ENCODE results near the gene HIF3A.

The HIF3A gene

DNA sequence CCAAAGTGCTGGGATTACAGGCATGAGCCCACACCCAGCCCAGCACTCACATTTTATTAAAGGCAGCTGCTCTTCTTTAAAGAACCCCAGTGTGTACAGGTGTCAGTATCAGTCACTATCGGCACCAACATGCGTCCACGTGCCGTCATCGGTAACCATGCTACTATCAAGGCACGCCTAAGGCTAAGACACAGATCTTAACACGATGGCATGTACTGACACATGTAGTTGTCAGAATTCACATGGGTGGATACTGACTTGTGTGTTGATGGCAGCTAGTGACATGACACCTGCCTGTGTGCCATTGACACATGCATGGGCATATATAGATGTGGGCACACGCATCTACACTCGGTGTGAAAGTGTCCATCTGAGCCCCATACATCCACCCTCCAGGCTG is 12.2 kb upstream of the HIF3A start:
- Mint-ChIP-seq H3K4me1 (no peaks in the 10 kb centered on the region), H3K9me3 (no peaks in the 10 kb centered on the region), H3K27ac (no peak overlapping the region), H3K4me3 (no peak overlapping the region), H3K27me3 (peaks cover 1% of the 10 kb centered on the region), H3K36me3 (no peaks in the 10 kb centered on the region)

- no peak overlapping the region for H3K4me3 Mint-ChIP-seq
These were observed 9.3 kb upstream of the HIF3A start for GRCh38 chr19:46287585-46287984.

GRCh38 chr19:46288896-46289588 is 7.8 kb upstream of the HIF3A start:
- H3K9me3 Mint-ChIP-seq: no peaks in the 10 kb centered on the region
- H3K27ac Mint-ChIP-seq: no peak overlapping the region
- H3K4me3 Mint-ChIP-seq: no peak overlapping the region
- no peaks in the 10 kb centered on the region for H3K4me1 Mint-ChIP-seq
- no peaks in the 10 kb centered on the region for H3K36me3 Mint-ChIP-seq
- peaks cover 1% of the 10 kb centered on the region for H3K27me3 Mint-ChIP-seq

More at GRCh38 chr19:46287585-46287984, 9.3 kb upstream of the HIF3A start:
- peaks cover 1% of the 10 kb centered on the region for H3K27me3 Mint-ChIP-seq
- H3K27ac Mint-ChIP-seq: no peak overlapping the region
- no peaks in the 10 kb centered on the region for H3K36me3 Mint-ChIP-seq
- no peaks in the 10 kb centered on the region for H3K4me1 Mint-ChIP-seq
- H3K9me3 Mint-ChIP-seq: no peaks in the 10 kb centered on the region

GRCh38 chr19:46289724-46290619 is 6.9 kb upstream of the HIF3A start:
- Mint-ChIP-seq H3K9me3 (no peaks in the 10 kb centered on the region), H3K4me1 (no peaks in the 10 kb centered on the region), H3K36me3 (no peaks in the 10 kb centered on the region), H3K27me3 (peaks cover 7% of the 10 kb centered on the region), H3K27ac (no peak overlapping the region), H3K4me3 (no peak overlapping the region)

DNA sequence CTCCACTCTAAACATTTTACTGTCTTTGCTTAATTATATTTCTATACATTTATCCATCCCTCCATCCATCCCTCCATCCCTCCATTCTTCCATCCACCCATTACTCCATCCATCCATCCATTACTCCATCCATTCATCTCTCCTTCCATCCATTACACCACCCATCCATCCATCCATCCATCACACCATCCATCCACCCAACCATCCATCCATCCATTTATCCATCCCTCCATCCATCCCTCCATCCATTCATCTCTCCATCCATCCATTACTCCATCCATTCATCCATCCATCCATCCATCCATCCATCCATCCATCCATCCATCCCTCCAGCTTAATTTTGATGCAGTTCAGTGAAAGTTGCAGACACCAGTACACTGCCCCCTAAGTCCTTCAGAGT is 5.0 kb upstream of the HIF3A start:
- Mint-ChIP-seq H3K4me1 (no peaks in the 10 kb centered on the region), H3K27me3 (peaks cover 19% of the 10 kb centered on the region), H3K36me3 (no peaks in the 10 kb centered on the region), H3K27ac (no peak overlapping the region), H3K9me3 (no peaks in the 10 kb centered on the region), H3K4me3 (no peak overlapping the region)

- no peaks in the 10 kb centered on the region for H3K36me3 Mint-ChIP-seq
These were observed 2.3 kb upstream of the HIF3A start for GRCh38 chr19:46294494-46294893.

DNA sequence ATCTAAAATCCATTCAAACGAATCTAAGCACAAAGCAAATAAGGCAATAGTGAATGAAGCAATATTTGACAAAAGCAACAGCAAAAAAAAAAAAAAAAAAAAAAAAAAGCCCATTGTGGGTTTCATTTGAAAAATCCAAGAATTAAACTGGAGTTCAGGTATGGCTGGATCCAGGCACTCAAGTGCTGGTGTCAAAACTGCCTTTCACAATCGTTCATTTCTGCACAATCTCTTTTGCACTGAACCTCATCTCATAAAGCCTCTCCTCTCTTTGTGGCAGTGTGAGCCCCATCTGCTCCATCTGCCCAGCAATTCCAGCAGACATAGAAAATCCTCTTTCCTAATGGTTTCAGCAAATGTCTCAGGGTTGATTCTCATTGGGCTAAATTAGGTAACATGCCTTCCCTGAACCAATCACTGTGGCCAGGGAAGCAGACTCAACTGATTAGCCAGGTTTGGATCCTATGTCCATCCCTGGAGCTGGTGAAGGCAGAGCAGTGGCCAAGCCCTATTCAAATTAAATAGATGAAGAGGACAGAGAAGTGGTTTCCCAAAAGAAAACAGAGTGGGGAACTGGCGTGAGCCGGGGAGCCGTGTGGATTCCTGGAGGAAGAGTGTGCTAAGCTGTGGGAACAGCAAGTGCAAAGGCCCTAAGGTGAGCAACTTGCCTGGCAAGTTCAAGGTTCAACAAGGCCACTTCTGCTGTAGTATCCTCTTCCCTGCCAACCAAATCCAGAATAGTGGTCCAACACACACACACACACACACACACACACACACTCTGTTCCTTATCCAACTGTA is 1.2 kb upstream of the HIF3A start:
- H3K4me1 Mint-ChIP-seq: no peaks in the 10 kb centered on the region
- peak overlapping the region; percentile 19 for H3K27ac Mint-ChIP-seq
- H3K4me3 Mint-ChIP-seq: no peak overlapping the region
- H3K36me3 Mint-ChIP-seq: no peaks in the 10 kb centered on the region
- peaks cover 19% of the 10 kb centered on the region for H3K27me3 Mint-ChIP-seq
- H3K9me3 Mint-ChIP-seq: no peaks in the 10 kb centered on the region

More at GRCh38 chr19:46294494-46294893, 2.3 kb upstream of the HIF3A start:
- Mint-ChIP-seq H3K4me3 (no peak overlapping the region), H3K27ac (no peak overlapping the region), H3K27me3 (peaks cover 19% of the 10 kb centered on the region), H3K9me3 (no peaks in the 10 kb centered on the region), H3K4me1 (no peaks in the 10 kb centered on the region)

DNA sequence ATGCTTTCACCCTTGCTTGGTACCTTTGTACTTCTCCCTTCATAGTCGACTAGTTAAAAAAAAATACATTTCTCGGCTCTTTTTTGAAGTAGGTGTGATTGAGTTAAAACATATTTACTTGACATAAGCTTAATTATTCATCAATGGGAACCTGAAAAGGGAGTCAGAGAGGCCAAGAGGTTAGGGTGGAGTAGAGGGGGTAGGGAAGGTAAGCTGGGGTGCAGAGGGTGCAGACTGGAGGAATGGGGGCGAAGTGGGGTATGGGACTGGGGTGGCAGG is 701 bp upstream of the HIF3A start:
- no peaks in the 10 kb centered on the region for H3K9me3 Mint-ChIP-seq
- no peaks in the 10 kb centered on the region for H3K36me3 Mint-ChIP-seq
- H3K27me3 Mint-ChIP-seq: peaks cover 19% of the 10 kb centered on the region
- no peak overlapping the region for H3K27ac Mint-ChIP-seq
- no peaks in the 10 kb centered on the region for H3K4me1 Mint-ChIP-seq
- no peak overlapping the region for H3K4me3 Mint-ChIP-seq

DNA sequence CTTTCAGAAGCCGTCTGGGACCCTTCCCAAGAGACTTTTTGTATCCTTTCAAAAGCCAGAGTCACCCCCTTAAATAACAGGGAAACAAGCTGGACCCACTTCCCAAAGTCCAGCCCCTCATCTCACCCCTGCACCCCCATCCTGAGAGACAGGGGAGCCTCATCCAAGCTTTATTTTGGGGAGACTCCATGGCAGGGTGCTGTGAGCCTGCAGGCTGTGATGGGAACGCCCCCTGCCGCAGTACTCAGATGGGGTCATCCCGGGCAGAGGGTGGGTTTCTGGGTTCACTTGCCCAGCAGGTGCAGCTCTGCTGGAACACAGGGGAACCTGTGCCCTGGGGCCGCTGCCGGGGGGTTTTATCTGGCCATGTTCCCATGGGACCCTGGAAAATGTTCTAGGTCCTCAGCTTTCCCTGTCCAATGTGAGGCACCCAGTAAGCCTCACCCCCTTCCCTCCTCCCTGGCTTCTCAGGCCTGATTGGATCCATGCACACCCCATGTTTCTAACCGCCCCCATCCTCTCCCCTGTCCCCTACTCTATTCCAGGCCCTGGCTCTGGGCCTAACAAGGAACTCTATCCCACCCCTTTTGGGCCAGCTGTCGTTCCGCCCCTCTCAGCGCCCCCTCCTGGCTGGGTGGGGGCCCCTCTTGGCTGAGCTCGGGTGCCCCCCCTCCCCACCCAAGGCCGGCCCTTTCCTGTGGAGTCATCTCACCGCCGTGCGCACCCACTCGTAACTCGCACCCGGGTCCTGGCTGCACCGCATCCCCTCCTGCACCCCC is 1.0 kb downstream of the HIF3A start:
- Mint-ChIP-seq H3K4me3 (no peak overlapping the region), H3K4me1 (no peaks in the 10 kb centered on the region), H3K27ac (no peak overlapping the region), H3K9me3 (no peaks in the 10 kb centered on the region), H3K36me3 (no peaks in the 10 kb centered on the region), H3K27me3 (peaks cover 19% of the 10 kb centered on the region)

DNA sequence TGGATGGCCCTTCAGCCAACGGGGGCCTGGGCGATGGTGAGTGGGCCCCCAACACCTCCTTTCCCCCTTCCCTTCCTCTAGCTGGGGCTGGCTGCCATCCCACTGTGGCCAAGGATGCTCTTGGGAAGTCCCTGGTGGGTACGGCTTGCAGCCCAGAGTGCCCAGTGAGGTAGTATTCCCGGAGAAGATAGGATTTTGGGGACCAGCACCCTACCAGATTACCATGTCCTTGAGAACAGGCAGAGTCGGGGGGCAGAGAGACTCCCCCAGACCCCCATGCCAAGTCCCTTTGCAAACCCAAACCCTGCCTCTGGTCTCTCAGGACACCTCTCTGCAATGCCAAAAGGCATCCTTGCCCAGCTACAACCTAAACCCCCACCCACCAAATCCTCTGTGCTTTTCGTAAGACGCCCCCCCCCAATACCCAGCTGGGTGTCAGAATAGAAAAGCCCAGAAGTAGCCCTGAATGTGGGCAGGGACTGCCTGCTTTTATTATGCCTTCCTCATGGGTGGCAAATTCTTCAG is 1.7 kb downstream of the HIF3A start:
- Mint-ChIP-seq H3K36me3 (no peaks in the 10 kb centered on the region), H3K27me3 (peaks cover 19% of the 10 kb centered on the region), H3K27ac (no peak overlapping the region)

DNA sequence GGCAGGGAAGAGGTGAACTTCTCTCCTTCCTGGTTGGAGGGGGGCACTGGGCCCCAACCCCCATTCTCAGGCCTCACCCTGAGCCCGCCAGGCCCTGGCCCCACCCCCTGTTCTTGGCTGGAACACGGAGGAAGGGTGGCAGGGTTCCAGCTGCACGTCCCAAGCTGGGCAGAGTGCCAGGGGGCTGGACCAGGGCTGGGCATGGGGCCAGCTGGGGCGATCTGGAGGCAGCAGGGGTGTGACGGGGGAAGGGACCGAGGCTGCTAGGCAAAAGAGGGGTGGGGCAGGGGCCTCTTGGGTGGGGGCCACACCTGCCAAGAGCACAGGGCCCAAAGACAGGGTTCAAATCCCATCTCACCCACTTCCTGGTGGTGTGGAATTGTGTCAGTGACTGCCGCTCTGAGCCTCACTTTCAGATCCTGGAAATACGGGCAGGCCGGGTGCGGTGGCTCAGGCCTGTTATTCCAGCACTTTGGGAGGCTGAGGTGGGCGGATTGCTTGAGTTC is 2.2 kb downstream of the HIF3A start:
- H3K36me3 Mint-ChIP-seq: no peaks in the 10 kb centered on the region
- H3K4me3 Mint-ChIP-seq: no peak overlapping the region
- H3K27ac Mint-ChIP-seq: no peak overlapping the region
- no peaks in the 10 kb centered on the region for H3K4me1 Mint-ChIP-seq
- peaks cover 19% of the 10 kb centered on the region for H3K27me3 Mint-ChIP-seq
- no peaks in the 10 kb centered on the region for H3K9me3 Mint-ChIP-seq

More for the DNA sequence above, 1.7 kb downstream of the HIF3A start:
- no peaks in the 10 kb centered on the region for H3K4me1 Mint-ChIP-seq
- H3K9me3 Mint-ChIP-seq: no peaks in the 10 kb centered on the region
- H3K4me3 Mint-ChIP-seq: no peak overlapping the region

GRCh38 chr19:46299695-46300094 is 2.9 kb downstream of the HIF3A start:
- peaks cover 15% of the 10 kb centered on the region for H3K27me3 Mint-ChIP-seq

GRCh38 chr19:46303322-46303690 is 6.5 kb downstream of the HIF3A start:
- Mint-ChIP-seq H3K4me3 (no peak overlapping the region), H3K27ac (no peak overlapping the region), H3K9me3 (no peaks in the 10 kb centered on the region), H3K4me1 (no peaks in the 10 kb centered on the region), H3K27me3 (no peaks in the 10 kb centered on the region), H3K36me3 (peaks cover 5% of the 10 kb centered on the region)

More at GRCh38 chr19:46299695-46300094, 2.9 kb downstream of the HIF3A start:
- Mint-ChIP-seq H3K4me1 (no peaks in the 10 kb centered on the region), H3K27ac (no peak overlapping the region), H3K9me3 (no peaks in the 10 kb centered on the region), H3K36me3 (no peaks in the 10 kb centered on the region), H3K4me3 (no peak overlapping the region)

GRCh38 chr19:46303691-46304397 is 7.0 kb downstream of the HIF3A start:
- H3K4me3 Mint-ChIP-seq: no peak overlapping the region
- H3K4me1 Mint-ChIP-seq: no peaks in the 10 kb centered on the region
- peaks cover 5% of the 10 kb centered on the region for H3K36me3 Mint-ChIP-seq
- no peaks in the 10 kb centered on the region for H3K27me3 Mint-ChIP-seq
- no peaks in the 10 kb centered on the region for H3K9me3 Mint-ChIP-seq
- no peak overlapping the region for H3K27ac Mint-ChIP-seq

All from activated naive CD4-positive, alpha-beta T cell treated with anti-CD3 and anti-CD28 coated beads, Interleukin-2, amount 50 U/mL, for 24 hours (primary cell).